T-helper 1 cell treated with Interleukin-12 subunit alpha and Interleukin-12 subunit beta and Interleukin-4 antibody, amounts not matched to agents 30 ng/mL and 1 ng/mL, for 36 hours (primary cell): ENCODE data around the gene FAM219A. TPM values are rescaled to one million over a fixed set of nuclear protein-coding genes. Genes with fewer than 3 reads are reported as not detected.
"Not testable (repeated sequence)": the region's sequence is repeated elsewhere in the genome, so short reads cannot be mapped to it uniquely, and the experiment has no call there.

Experiments
- intact Hi-C: fragments of 100-400 bp; cut with micrococcal nuclease; formaldehyde crosslinking; loops from one replicate; pipeline ENCODE4 v1.15.1; 2024
- total RNA-seq: library from RNA; stranded (reverse); gene quantifications from 2 replicates; pipeline ENCODE4 v1.2.3, GENCODE V29; 2022

Gene FAM219A
- total RNA-seq, 1 donor from 2014 or later: 19.0 TPM

GRCh38 chr9:34485822-34486221 is 27.5 kb upstream of the FAM219A start:
- intact Hi-C loops: no loop called here

- intact Hi-C loops: no loop called here
Measured at GRCh38 chr9:34484678-34485077, 26.3 kb upstream of the FAM219A start.

GRCh38 chr9:34482746-34483145 is 24.4 kb upstream of the FAM219A start:
- intact Hi-C loops: not testable (repeated sequence)

GRCh38 chr9:34481620-34482019 is 23.2 kb upstream of the FAM219A start:
- intact Hi-C loops: not testable (repeated sequence)

GRCh38 chr9:34479431-34479866 is 21.1 kb upstream of the FAM219A start:
- intact Hi-C loops: no loop called here

- intact Hi-C loops: no loop called here
Measured at GRCh38 chr9:34477541-34477940, 19.2 kb upstream of the FAM219A start.

GRCh38 chr9:34475097-34475496 is 16.7 kb upstream of the FAM219A start:
- intact Hi-C loops: no loop called here

GRCh38 chr9:34465468-34465867 is 7.1 kb upstream of the FAM219A start:
- intact Hi-C loops: no loop called here

- intact Hi-C loops: no loop called here
Measured at GRCh38 chr9:34464571-34464970, 6.2 kb upstream of the FAM219A start.

GRCh38 chr9:34463901-34464232 is 5.5 kb upstream of the FAM219A start:
- intact Hi-C loops: no loop called here

GRCh38 chr9:34463098-34463900 is 4.9 kb upstream of the FAM219A start:
- intact Hi-C loops: no loop called here

GRCh38 chr9:34459941-34460340 is 1.6 kb upstream of the FAM219A start:
- intact Hi-C loops: loop anchor here (2.0 to 10.0 kb wide), 10 partner anchors 411 to 1731 kb away; partner anchors contain the start of genes B4GALT1, CLTA, DNAJA1 and DNAJB5

GRCh38 chr9:34459356-34459755 is 986 bp upstream of the FAM219A start:
- intact Hi-C loops: loop anchor here (2.0 to 10.0 kb wide), 10 partner anchors 411 to 1731 kb away; partner anchors contain the start of genes B4GALT1, CLTA, DNAJA1 and DNAJB5

GRCh38 chr9:34458959-34459340 is 580 bp upstream of the FAM219A start:
- intact Hi-C loops: loop anchor here (1.0 to 10.0 kb wide), 24 partner anchors 41 to 1732 kb away; partner anchors contain the start of genes B4GALT1, BAG1, CLTA and DCAF12

- intact Hi-C loops: loop anchor here (1.0 to 10.0 kb wide), 24 partner anchors 43 to 1733 kb away; partner anchors contain the start of genes B4GALT1, BAG1, CLTA and DCAF12
Measured at GRCh38 chr9:34457266-34458012, 931 bp downstream of the FAM219A start.

GRCh38 chr9:34456746-34457145 is 1.6 kb downstream of the FAM219A start:
- intact Hi-C loops: loop anchor here (5.0 to 10.0 kb wide), 7 partner anchors 531 to 1581 kb away; partner anchors contain the start of genes B4GALT1, DNAJA1, DNAJB5 and FANCG

GRCh38 chr9:34456151-34456550 is 2.2 kb downstream of the FAM219A start:
- intact Hi-C loops: loop anchor here (5.0 to 10.0 kb wide), 7 partner anchors 531 to 1581 kb away; partner anchors contain the start of genes B4GALT1, DNAJA1, DNAJB5 and FANCG

- intact Hi-C loops: loop anchor here (5.0 to 10.0 kb wide), 7 partner anchors 533 to 1583 kb away; partner anchors contain the start of genes B4GALT1, DNAJA1, DNAJB5 and FANCG
Measured at GRCh38 chr9:34454571-34455065, 3.8 kb downstream of the FAM219A start.

GRCh38 chr9:34452568-34452967 is 5.8 kb downstream of the FAM219A start:
- intact Hi-C loops: loop anchor here (10.0 kb wide), 3 partner anchors 622 to 1428 kb away; partner anchors contain the start of genes DNAJA1, FANCG, HINT2 and SPAG8

GRCh38 chr9:34451545-34451944 is 6.8 kb downstream of the FAM219A start:
- intact Hi-C loops: loop anchor here (10.0 kb wide), 3 partner anchors 623 to 1427 kb away; partner anchors contain the start of genes DNAJA1, FANCG, HINT2 and SPAG8

GRCh38 chr9:34451135-34451534 is 7.2 kb downstream of the FAM219A start:
- intact Hi-C loops: loop anchor here (10.0 kb wide), 3 partner anchors 624 to 1426 kb away; partner anchors contain the start of genes DNAJA1, FANCG, HINT2 and SPAG8
